Effector memory CD8-positive, alpha-beta T cell (primary cell): ENCODE results near the gene CDK6.
A peak's percentile ranks its signal among the peaks of the same experiment; 100 is the strongest.

Source experiments
- ATAC-seq: fragments of 150-1000 bp; cut with Tn5 transposase; replicated peaks from 2 replicates; pipeline ENCODE4 v1.10.0; 2021; ENCODE audit warnings: mild to moderate bottlenecking, moderate library complexity
- DNase-seq, 3 experiments: peaks; one replicate each; pipeline ENCODE4 v3.0.0; 2021
- H3K27ac Mint-ChIP-seq, 2 donors: one replicate each; pipeline ENCODE4 v1.8.0; 2022; ENCODE audit warnings: mild to moderate bottlenecking in 2 of 2, mixed read lengths in 2 of 2, moderate library complexity in 2 of 2
- H3K27me3 Mint-ChIP-seq, 2 donors: one replicate each; pipeline ENCODE4 v1.8.0; 2022; ENCODE audit warnings: mixed read lengths in 2 of 2
- H3K36me3 Mint-ChIP-seq: one replicate; pipeline ENCODE4 v1.8.0; 2022; ENCODE audit warnings: mild to moderate bottlenecking, moderate library complexity, mixed read lengths; ENCODE audit not compliant: insufficient read depth
- H3K4me1 Mint-ChIP-seq, 2 donors: one replicate each; pipeline ENCODE4 v1.8.0; 2022; ENCODE audit warnings: low read depth in 2 of 2, mixed read lengths in 2 of 2
- H3K4me3 Mint-ChIP-seq, 2 donors: one replicate each; pipeline ENCODE4 v1.8.0; 2022; ENCODE audit warnings: mild to moderate bottlenecking in 2 of 2, mixed read lengths in 2 of 2, moderate library complexity in 2 of 2
- H3K9me3 Mint-ChIP-seq, 2 donors: one replicate each; pipeline ENCODE4 v1.8.0; 2022; ENCODE audit warnings: mixed read lengths in 2 of 2

CDK6 gene

GRCh38 chr7:92668564-92668963, 167.8 kb downstream of the CDK6 start:
- Mint-ChIP-seq H3K9me3 (no peaks in the 10 kb centered on the region), H3K27ac (no peak overlapping the region), H3K4me1 (peaks cover 17 to 25% of the 10 kb centered on the region in 2 donors), H3K4me3 (no peak overlapping the region), H3K36me3 (peaks cover 17% of the 10 kb centered on the region), H3K27me3 (no peaks in the 10 kb centered on the region)
- ATAC-seq: no peak
- DNase-seq: no peak

DNA sequence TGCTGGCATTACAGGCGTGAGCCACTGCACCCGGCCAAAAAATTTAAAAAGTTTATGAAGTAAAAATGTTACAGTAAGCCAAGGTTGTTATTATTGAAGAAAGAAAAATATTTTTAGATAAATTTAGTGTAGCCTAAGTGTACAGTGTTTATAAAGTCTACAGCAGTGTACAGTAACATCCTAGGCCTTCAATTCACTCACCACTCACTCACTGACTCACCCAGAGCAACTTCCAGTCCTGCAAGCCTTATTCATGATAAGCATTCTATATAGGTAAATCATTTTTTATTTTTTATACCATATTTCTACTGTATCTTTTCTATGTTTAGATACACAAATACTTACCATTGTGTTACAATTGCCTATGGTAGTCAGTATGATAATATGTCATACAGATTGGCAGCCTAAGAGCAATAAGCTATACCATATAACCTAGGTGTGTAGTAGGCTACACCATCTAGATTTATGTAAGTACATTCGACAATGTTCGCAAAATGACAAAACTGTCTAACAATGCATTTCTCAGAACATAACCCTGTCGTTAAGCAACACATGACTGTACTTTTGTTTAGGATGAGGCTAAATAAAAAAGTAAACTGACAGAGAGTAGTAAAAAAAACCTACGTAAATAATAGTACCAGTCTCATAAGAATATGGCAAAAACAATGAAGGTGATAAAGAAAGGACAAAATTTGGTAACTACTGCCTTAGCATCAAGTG, 168.4 kb downstream of the CDK6 start:
- Mint-ChIP-seq H3K4me3 (no peak overlapping the region), H3K27ac (no peak overlapping the region)

GRCh38 chr7:92665926-92666325, 170.4 kb downstream of the CDK6 start:
- H3K9me3 Mint-ChIP-seq: no peaks in the 10 kb centered on the region
- H3K4me1 Mint-ChIP-seq: peaks cover 11 to 18% of the 10 kb centered on the region in 2 donors
- no peak overlapping the region for H3K4me3 Mint-ChIP-seq
- DNase-seq (no peak), ATAC-seq (no peak)
- H3K36me3 Mint-ChIP-seq: peaks cover 7% of the 10 kb centered on the region
- no peak overlapping the region for H3K27ac Mint-ChIP-seq
- H3K27me3 Mint-ChIP-seq: no peaks in the 10 kb centered on the region

More for the DNA sequence above, 168.4 kb downstream of the CDK6 start:
- peaks cover 15% of the 10 kb centered on the region for H3K36me3 Mint-ChIP-seq
- ATAC-seq (no peak), DNase-seq (no peak)
- H3K4me1 Mint-ChIP-seq: peaks cover 17 to 21% of the 10 kb centered on the region in 2 donors
- no peaks in the 10 kb centered on the region for H3K27me3 Mint-ChIP-seq
- H3K9me3 Mint-ChIP-seq: no peaks in the 10 kb centered on the region

DNA sequence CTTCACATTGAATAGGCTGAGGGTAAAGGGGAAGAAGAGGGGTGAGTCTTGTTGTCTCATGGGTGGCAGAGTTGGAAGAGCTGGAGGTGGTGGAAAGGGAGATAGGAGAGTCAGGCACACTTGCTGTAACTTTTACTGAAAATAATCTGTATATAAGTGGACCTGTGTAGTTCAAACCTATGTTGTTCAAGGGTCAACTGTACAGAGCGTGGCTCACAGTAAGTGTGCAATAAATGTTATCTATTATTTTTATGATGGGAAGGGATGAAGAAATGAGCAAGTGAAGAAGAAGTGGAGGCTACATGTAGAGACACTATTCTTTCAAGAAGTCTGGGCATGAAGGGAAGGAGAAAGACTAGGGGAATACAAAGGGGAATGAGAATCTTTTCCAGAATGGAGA, 174.7 kb downstream of the CDK6 start:
- Mint-ChIP-seq H3K36me3 (no peaks in the 10 kb centered on the region), H3K27ac (no peak overlapping the region), H3K4me1 (peaks cover 12 to 15% of the 10 kb centered on the region in 2 donors), H3K4me3 (no peak overlapping the region), H3K27me3 (no peaks in the 10 kb centered on the region), H3K9me3 (no peaks in the 10 kb centered on the region)
- DNase-seq (no peak), ATAC-seq (no peak)

DNA sequence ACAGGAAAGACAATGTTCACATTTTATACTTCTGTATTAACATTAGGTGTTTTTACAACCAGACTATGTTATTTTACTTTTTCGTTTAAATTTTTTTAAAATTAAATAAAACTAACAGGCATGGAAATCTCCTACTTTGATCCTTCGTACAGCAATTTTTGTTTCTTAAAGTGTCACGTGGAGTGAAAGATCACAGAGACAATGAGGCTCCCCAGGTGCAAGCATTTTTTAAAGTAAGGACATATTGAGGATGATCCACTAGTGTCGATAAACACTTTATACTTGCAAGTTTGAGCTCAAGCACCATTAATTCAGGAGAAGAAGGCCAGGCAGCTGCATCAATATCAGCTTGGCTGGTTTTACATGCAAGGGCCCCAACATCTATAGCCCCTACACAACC, 177.7 kb downstream of the CDK6 start:
- no peak overlapping the region for H3K27ac Mint-ChIP-seq
- ATAC-seq: no peak

GRCh38 chr7:92657391-92657790, 179.0 kb downstream of the CDK6 start:
- no peak overlapping the region for H3K27ac Mint-ChIP-seq
- no peak for DNase-seq

More for the DNA sequence above, 177.7 kb downstream of the CDK6 start:
- H3K36me3 Mint-ChIP-seq: no peaks in the 10 kb centered on the region
- H3K9me3 Mint-ChIP-seq: no peaks in the 10 kb centered on the region
- H3K27me3 Mint-ChIP-seq: no peaks in the 10 kb centered on the region
- DNase-seq: no peak
- H3K4me1 Mint-ChIP-seq: peaks cover 6 to 17% of the 10 kb centered on the region in 2 donors
- H3K4me3 Mint-ChIP-seq: no peak overlapping the region

DNA sequence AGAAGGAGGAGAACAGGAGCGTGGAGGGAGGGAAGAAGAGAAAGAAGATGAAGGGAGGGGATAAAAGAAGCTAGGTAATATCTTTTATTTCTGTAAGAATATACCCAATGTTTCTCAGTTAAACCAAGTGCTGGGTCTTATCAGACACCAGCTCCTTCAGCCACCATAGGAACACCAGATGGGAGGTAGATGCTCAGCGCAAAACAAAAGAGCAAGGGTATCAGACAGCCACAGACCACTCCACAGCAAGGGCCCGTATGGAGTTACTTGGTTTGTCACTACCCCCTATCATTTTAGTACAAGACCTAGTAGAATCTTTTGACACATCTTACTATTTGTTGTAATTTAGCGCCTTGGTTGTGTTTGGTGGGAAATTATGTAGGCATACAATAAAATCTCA, 180.3 kb downstream of the CDK6 start:
- Mint-ChIP-seq H3K4me3 (no peak overlapping the region), H3K9me3 (no peaks in the 10 kb centered on the region), H3K27ac (no peak overlapping the region), H3K36me3 (no peaks in the 10 kb centered on the region), H3K27me3 (no peaks in the 10 kb centered on the region), H3K4me1 (peaks cover 9 to 23% of the 10 kb centered on the region in 2 donors)
- DNase-seq (no peak), ATAC-seq (no peak)

More at GRCh38 chr7:92657391-92657790, 179.0 kb downstream of the CDK6 start:
- ATAC-seq: no peak
- Mint-ChIP-seq H3K9me3 (no peaks in the 10 kb centered on the region), H3K27me3 (no peaks in the 10 kb centered on the region), H3K36me3 (no peaks in the 10 kb centered on the region), H3K4me1 (peaks cover 9 to 23% of the 10 kb centered on the region in 2 donors), H3K4me3 (no peak overlapping the region)

DNA sequence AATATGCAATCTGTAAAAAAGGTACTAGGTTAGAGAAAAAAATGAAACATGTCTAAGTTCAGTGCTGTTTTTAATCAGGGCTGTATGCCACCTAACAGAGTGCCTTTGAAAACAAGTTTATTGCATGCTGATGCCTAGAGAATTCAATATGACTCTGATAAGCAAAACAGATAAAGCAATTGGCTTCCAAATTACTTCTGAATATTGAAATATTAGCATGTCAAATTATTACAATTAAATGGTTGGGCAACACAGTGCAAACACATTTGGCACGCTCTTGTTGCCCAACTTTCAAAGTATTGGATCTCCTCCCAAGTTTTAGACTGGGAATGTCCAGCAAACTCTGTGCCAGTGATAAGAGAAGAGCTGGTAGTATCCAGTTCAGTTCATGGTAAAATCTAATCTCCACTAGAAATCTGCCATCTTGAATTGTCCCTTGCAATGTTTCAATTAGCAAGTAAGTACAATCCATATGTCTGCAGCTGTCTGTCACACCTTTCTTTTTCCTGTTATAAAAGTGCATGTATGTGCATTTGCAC, 181.0 kb downstream of the CDK6 start:
- no peak overlapping the region for H3K27ac Mint-ChIP-seq
- no peak overlapping the region for H3K4me3 Mint-ChIP-seq
- H3K27me3 Mint-ChIP-seq: no peaks in the 10 kb centered on the region
- peaks cover 9 to 23% of the 10 kb centered on the region in 2 donors for H3K4me1 Mint-ChIP-seq
- DNase-seq: no peak
- ATAC-seq: no peak
- no peaks in the 10 kb centered on the region for H3K9me3 Mint-ChIP-seq
- no peaks in the 10 kb centered on the region for H3K36me3 Mint-ChIP-seq

DNA sequence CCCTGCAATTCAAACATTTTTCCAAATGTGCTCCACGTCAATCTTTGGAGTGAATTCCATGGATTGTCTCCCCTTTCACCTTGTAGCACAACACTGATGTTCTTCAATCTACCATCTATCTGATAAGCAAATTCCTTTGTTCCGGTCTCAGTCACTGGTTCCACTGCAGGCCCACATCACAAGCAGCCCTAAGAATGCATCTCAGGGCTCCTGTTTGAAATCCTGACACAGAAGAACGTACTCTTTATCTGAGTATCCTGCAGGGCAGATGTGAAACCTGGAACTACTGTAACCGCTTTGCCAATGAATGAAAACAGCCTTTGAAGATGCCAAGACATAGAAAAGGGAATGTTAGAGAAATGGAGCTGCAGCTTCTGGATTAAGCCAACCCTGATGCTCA, 183.2 kb downstream of the CDK6 start:
- no peak for ATAC-seq
- Mint-ChIP-seq H3K9me3 (no peaks in the 10 kb centered on the region), H3K27me3 (no peaks in the 10 kb centered on the region), H3K4me1 (peaks cover 7 to 25% of the 10 kb centered on the region in 2 donors), H3K4me3 (no peak overlapping the region), H3K36me3 (no peaks in the 10 kb centered on the region), H3K27ac (no peak overlapping the region)
- DNase-seq: no peak

GRCh38 chr7:92652536-92652935, 183.8 kb downstream of the CDK6 start:
- ATAC-seq (no peak), DNase-seq (no peak)
- Mint-ChIP-seq H3K27ac (peak overlapping the region in 1 of 2 donors; percentile 70), H3K4me3 (no peak overlapping the region), H3K36me3 (no peaks in the 10 kb centered on the region), H3K9me3 (no peaks in the 10 kb centered on the region), H3K27me3 (no peaks in the 10 kb centered on the region), H3K4me1 (peaks cover 12 to 31% of the 10 kb centered on the region in 2 donors)

DNA sequence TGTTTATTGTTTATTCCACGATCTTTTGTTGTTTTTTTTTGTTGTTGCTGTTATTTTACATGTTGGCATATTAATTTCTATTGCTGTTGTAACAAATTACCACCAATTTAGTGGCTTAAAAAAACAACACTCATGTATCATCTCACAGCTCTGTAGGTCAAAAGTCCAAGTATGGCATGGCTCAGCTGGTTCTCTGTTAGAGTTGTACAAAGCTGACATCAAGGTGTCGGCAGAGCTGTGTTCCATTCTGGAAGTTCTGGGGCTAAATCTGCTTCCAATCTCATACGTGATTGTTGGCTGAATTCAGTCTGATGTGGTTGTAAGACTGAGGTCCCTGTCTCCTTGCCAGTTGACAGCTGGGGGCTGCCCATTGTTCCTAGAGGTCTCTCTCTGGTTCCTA, 186.0 kb downstream of the CDK6 start:
- DNase-seq (no peak), ATAC-seq (no peak)
- Mint-ChIP-seq H3K27ac (peak overlapping the region in 1 of 2 donors; percentile 3), H3K9me3 (no peaks in the 10 kb centered on the region), H3K4me1 (peaks cover 19 to 45% of the 10 kb centered on the region in 2 donors), H3K27me3 (no peaks in the 10 kb centered on the region), H3K4me3 (no peak overlapping the region), H3K36me3 (no peaks in the 10 kb centered on the region)

- Mint-ChIP-seq H3K36me3 (peaks cover 3% of the 10 kb centered on the region), H3K27me3 (no peaks in the 10 kb centered on the region), H3K9me3 (no peaks in the 10 kb centered on the region), H3K27ac (no peak overlapping the region), H3K4me1 (peaks cover 20 to 39% of the 10 kb centered on the region in 2 donors), H3K4me3 (no peak overlapping the region)
- DNase-seq (no peak), ATAC-seq (peak; percentile 31)
Measured at GRCh38 chr7:92648067-92648466, 188.3 kb downstream of the CDK6 start.

GRCh38 chr7:92647652-92648051, 188.7 kb downstream of the CDK6 start:
- Mint-ChIP-seq H3K9me3 (no peaks in the 10 kb centered on the region), H3K36me3 (peaks cover 3% of the 10 kb centered on the region), H3K4me3 (no peak overlapping the region), H3K4me1 (peaks cover 21 to 39% of the 10 kb centered on the region in 2 donors), H3K27ac (peak overlapping the region in 1 of 2 donors; percentile 12), H3K27me3 (no peaks in the 10 kb centered on the region)
- ATAC-seq: no peak
- DNase-seq: no peak

DNA sequence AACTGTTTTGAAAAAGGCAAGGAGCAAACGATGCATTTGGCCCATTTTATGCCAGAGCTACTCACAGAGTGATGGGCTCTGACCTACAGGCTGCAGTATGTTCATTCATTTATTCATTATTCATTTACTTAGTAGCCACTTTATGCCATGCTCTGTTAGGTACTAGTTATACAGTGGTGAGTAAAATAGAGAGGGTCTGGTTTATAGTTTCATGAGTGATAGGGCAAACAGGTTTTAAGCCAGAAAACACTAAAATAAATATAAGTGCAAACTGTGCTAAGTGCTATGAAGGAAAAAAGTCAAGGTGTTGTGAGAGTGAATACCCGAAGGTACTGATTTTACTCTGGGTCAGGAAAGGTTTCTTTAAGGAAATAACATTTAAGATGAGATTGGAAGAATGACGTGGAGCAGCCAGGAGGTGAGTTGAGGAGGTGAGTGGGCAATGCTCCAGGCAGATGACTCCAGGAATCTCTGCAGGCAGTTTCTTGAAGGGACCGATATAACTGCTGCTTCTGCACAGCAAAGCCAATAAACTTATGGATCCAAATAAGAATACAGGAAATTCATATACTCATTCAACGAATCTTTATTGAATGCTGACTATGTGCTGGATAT, 189.3 kb downstream of the CDK6 start:
- Mint-ChIP-seq H3K4me3 (no peak overlapping the region), H3K9me3 (no peaks in the 10 kb centered on the region), H3K4me1 (peaks cover 24 to 42% of the 10 kb centered on the region in 2 donors), H3K27me3 (no peaks in the 10 kb centered on the region), H3K27ac (no peak overlapping the region), H3K36me3 (peaks cover 3% of the 10 kb centered on the region)
- DNase-seq (no peak), ATAC-seq (no peak)
